Measurements from ENCODE around the gene PRPF19. TPM values are rescaled to one million over a fixed set of nuclear protein-coding genes. Genes with fewer than 3 reads are reported as not detected.

PRPF19 gene
- total and polyA plus RNA-seq, 9 of the 15 experiments (the other 6 are each of a cell fraction or from before 2014, with no cell fraction given): 9.4 to 212 (median 73.2) TPM

GRCh38 chr11:60891103-60891741, 15.2 kb downstream of the PRPF19 start (continued):
- TF ChIP-seq ZNF277 (CRISPR knock-in tag; IDR thresholded peaks at IDR 0.05; ENCODE audit: borderline replicate concordance): no peak
- no peak for TF ChIP-seq KLF1 (tag; IDR thresholded peaks at IDR 0.05)
- no peak for TF ChIP-seq ZNF76 (CRISPR knock-in tag; IDR thresholded peaks at IDR 0.05; ENCODE audit: borderline replicate concordance)
- TF ChIP-seq SAP30 (IDR thresholded peaks at IDR 0.05; ENCODE audit: borderline replicate concordance, insufficient read depth, low read depth, low read length, poor library complexity, severe bottlenecking): no peak
- no peak for TF ChIP-seq PHTF2 (CRISPR knock-in tag; IDR thresholded peaks at IDR 0.05)
- TF ChIP-seq GABPB2 (CRISPR knock-in tag; conservative IDR thresholded peaks at IDR 0.05): no peak
- TF ChIP-seq ZNF395 (CRISPR knock-in tag; IDR thresholded peaks at IDR 0.05): peak; percentile 63; the same call in 1 of the 2 replicates
- TF ChIP-seq RNF219 (CRISPR knock-in tag; IDR thresholded peaks at IDR 0.05): no peak
- peak; percentile 27; the same call in 1 of the 2 replicates for TF ChIP-seq ZBTB7A (IDR thresholded peaks at IDR 0.05; ENCODE audit: borderline replicate concordance, control insufficient read depth, low read depth, low read length)
- TF ChIP-seq BRF1 (IDR thresholded peaks at IDR 0.05; ENCODE audit: borderline replicate concordance, extremely low read depth, insufficient read length): no peak
- TF ChIP-seq NEUROD1 (IDR thresholded peaks at IDR 0.05; ENCODE audit: borderline replicate concordance, low read depth, low read length, partially characterized antibody): no peak
- TF ChIP-seq ZNF79 (CRISPR knock-in tag; IDR thresholded peaks at IDR 0.05; ENCODE audit: low read depth): no peak
- no peak for TF ChIP-seq DLX4 (CRISPR knock-in tag; IDR thresholded peaks at IDR 0.05)
- no peak for TF ChIP-seq HNRNPUL1 (IDR thresholded peaks at IDR 0.05; ENCODE audit: low read length)
- no peak for TF ChIP-seq KHSRP (IDR thresholded peaks at IDR 0.05)
- TF ChIP-seq ZNF584 (CRISPR knock-in tag; IDR thresholded peaks at IDR 0.05; ENCODE audit: low read depth): no peak
- TF ChIP-seq ZHX1 (conservative IDR thresholded peaks at IDR 0.05; ENCODE audit: low read length): no peak
- no peak for TF ChIP-seq ZKSCAN3 (CRISPR knock-in tag; IDR thresholded peaks at IDR 0.05)
